Prostate gland (tissue), 2 donors: ENCODE data around the gene DOCK6. TPM values are rescaled to one million over a fixed set of nuclear protein-coding genes. Genes with fewer than 3 reads are reported as not detected.

Experiments used
- DNase-seq: peaks from one replicate; pipeline ENCODE4 v3.0.0-alpha.2; 2019; ENCODE audit warnings: low spot score
- H3K27ac ChIP-seq, 2 donors: fragments of 200-600 bp; sonication (generic); 2 replicates each; pipeline ENCODE4 v1.5.1; 2017 to 2019
- H3K27me3 ChIP-seq: fragments of 200-600 bp; sonication (generic); replicated peaks from 2 replicates; pipeline ENCODE4 v1.5.1; 2019; ENCODE audit not compliant: insufficient read depth
- H3K36me3 ChIP-seq, 2 donors: fragments of 200-600 bp; sonication (generic); 1 replicate in 1 of 2; 2 replicates in 1 of 2; pipeline versions ENCODE4 v1.5.1 to v1.8.1; 2017 to 2019
- H3K4me1 ChIP-seq: fragments of 200-600 bp; sonication (generic); replicated peaks from 2 replicates; pipeline ENCODE4 v1.5.1; 2019
- H3K4me3 ChIP-seq, 2 donors: fragments of 200-600 bp; sonication (generic); 2 replicates each; pipeline ENCODE4 v1.5.1; 2017 to 2019
- H3K9me3 ChIP-seq: fragments of 200-600 bp; sonication (generic); 2 replicates; pipeline ENCODE4 v1.5.1; 2017
- CTCF ChIP-seq, 4 experiments: fragments of 200-600 bp in 2 of 4; fragments of 450-650 bp in 2 of 4; sonication (generic) in 2 of 4; IDR thresholded peaks; 1 replicate in 3 of 4; 2 replicates in 1 of 4; pipeline ENCODE4 v1.5.1; 2016 to 2019; ENCODE audit warnings: antibody characterized with exemption in 4 of 4, mild to moderate bottlenecking in 2 of 4, moderate library complexity in 2 of 4
- POLR2A ChIP-seq: fragments of 450-650 bp; IDR thresholded peaks from one replicate; pipeline ENCODE4 v1.6.1; 2016; ENCODE audit warnings: antibody characterized with exemption, mild to moderate bottlenecking
- POLR2AphosphoS5 ChIP-seq: sonication (generic); formaldehyde crosslinking; IDR thresholded peaks from one replicate; pipeline ENCODE4 v1.6.1; 2017; ENCODE audit warnings: antibody characterized with exemption
- WGBS: methylation state at CpG from one replicate; pipeline ENCODE4 v1.1.5; 2018; 5-methylcytosine and 5-hydroxymethylcytosine counted together
- intact Hi-C: fragments of 100-400 bp; cut with DNase I; formaldehyde crosslinking; loops from one replicate; pipeline ENCODE4 v1.14.2; 2022
- total RNA-seq, 2 donors: library from RNA; depleted of rRNA; stranded (reverse); fragments of >200 nt; gene quantifications; one replicate each; pipeline ENCODE4 v1.1.0, GENCODE V29; 2016

The DOCK6 gene
- total RNA-seq, 2 donors from 2014 or later, result 21.6 to 38.7 TPM

GRCh38 chr19:11154683-11155047 is 107.7 kb downstream of the DOCK6 start:
- intact Hi-C loops, result no loop called here
- TF ChIP-seq CTCF (IDR thresholded peaks at IDR 0.05) (no peak), POLR2A (no peak), POLR2AphosphoS5 (no peak)
- DNase-seq, result no peak
- Histone ChIP-seq H3K4me3 (no peak overlapping the region), H3K36me3 (no peaks in the 10 kb centered on the region), H3K27me3 (no peaks in the 10 kb centered on the region), H3K27ac (no peak overlapping the region), H3K9me3 (no peaks in the 10 kb centered on the region), H3K4me1 (peaks cover 9% of the 10 kb centered on the region)
- WGBS, result 40% methylated on average over 6 of the region's 6 CpGs

DNA sequence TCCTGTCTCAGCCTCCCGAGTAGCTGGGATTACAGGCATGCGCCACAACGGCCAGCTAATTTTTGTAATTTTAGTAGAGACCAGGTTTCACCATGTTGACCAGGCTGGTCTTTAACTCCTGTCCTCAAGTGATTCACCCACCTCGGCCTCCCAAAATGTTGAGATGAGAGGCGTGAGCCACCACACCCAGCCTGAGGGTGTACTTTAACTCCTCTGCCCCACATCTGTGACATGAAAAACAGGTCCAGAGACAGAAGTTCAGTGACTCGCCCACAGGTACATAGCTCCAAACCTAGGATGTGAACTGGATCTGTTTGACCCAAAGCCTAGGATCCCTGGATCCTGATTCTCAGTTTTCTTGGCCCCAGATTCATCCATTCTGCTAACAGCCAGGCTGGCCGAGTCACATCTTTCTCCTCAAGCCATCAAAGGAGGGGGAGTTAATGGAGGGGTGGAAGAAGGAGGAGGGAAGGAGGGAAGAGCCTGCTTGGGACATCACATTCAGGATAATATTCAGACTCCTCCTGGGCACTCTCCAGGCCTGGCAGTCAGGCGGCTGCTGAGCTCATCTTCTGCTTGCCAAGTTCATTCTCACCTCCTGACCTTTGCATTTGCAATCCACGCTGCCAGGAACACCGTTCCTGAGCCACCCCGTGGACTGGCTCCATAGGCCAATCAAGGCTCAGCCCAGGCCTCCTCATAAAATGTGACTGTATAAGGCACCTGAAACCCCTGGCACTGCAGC is 109.8 kb downstream of the DOCK6 start:
- TF ChIP-seq POLR2AphosphoS5, result peak; percentile 67
- TF ChIP-seq CTCF (IDR thresholded peaks at IDR 0.05), result no peak
- H3K36me3 ChIP-seq, result no peaks in the 10 kb centered on the region
- DNase-seq, result peak; percentile 46
- H3K4me3 ChIP-seq, result no peak overlapping the region
- H3K4me1 ChIP-seq, result peaks cover 5% of the 10 kb centered on the region
- H3K9me3 ChIP-seq, result no peaks in the 10 kb centered on the region
- intact Hi-C loops, result no loop called here
- H3K27me3 ChIP-seq, result no peaks in the 10 kb centered on the region
- peak overlapping the region; percentile 30 to 66 for H3K27ac ChIP-seq
- WGBS, result 54% methylated on average over 11 of the region's 11 CpGs

DNA sequence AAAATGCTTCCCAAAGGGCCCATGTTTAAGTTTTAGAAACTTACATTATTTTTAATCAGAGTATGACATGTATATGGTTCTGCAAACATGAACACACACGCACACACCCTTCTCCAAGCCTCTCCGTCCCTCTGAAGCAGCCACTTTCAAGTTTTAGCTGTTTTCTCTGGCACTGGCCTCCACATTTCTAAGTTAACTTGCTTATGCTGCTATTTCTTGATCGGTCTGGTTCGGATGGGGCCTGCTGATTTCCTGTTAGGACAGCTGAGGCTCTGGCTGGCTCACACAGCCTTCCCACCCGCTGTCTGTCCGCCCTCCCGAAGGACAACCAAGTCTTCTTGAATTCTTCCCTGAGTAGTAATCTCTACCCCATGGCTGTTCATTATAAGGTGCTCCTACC is 111.1 kb downstream of the DOCK6 start:
- H3K27me3 ChIP-seq, result no peaks in the 10 kb centered on the region
- 49% methylated on average over 7 of the region's 7 CpGs for WGBS
- intact Hi-C loops, result no loop called here
- TF ChIP-seq CTCF (IDR thresholded peaks at IDR 0.05) (no peak), POLR2AphosphoS5 (peak; percentile 49), POLR2A (no peak)
- H3K9me3 ChIP-seq, result no peaks in the 10 kb centered on the region
- H3K36me3 ChIP-seq, result no peaks in the 10 kb centered on the region
- peaks cover 5% of the 10 kb centered on the region for H3K4me1 ChIP-seq
- H3K27ac ChIP-seq, result peak overlapping the region; percentile 30 to 66
- no peak overlapping the region for H3K4me3 ChIP-seq
- DNase-seq, result no peak

Other genes with a start within 250 kb of the DOCK6 start
- 10 to 100 TPM; 17.4 to 41.5 TPM for gene LDLR, start 173.1 kb downstream of the DOCK6 start, total RNA-seq
- 1 to 10 TPM in 1 of 2 donors, under 1 TPM in 1; 0.73 to 5.0 TPM for gene SPC24, start 106.7 kb downstream of the DOCK6 start, total RNA-seq
- gene KANK2, start 65.0 kb downstream of the DOCK6 start, total RNA-seq, result 100 to 1,000 TPM; 150 to 370 TPM
- not detected for gene ANGPTL8, start 22.9 kb downstream of the DOCK6 start, total RNA-seq
- gene TSPAN16, start 33.6 kb upstream of the DOCK6 start, total RNA-seq, result 1 to 10 TPM in 1 of 2 donors, not detected in 1; 4.2 TPM
- 10 to 100 TPM; 33.9 to 81.2 TPM for gene RAB3D, start 77.1 kb upstream of the DOCK6 start, total RNA-seq
- 100 to 1,000 TPM; 219 to 541 TPM for gene TMEM205, start 83.7 kb upstream of the DOCK6 start, total RNA-seq
- gene CCDC159, start 84.0 kb upstream of the DOCK6 start, total RNA-seq, result 10 to 100 TPM; 51.5 to 52.4 TPM
- gene PLPPR2, start 92.9 kb upstream of the DOCK6 start, total RNA-seq, result 10 to 100 TPM; 33.9 to 86.1 TPM
- 1 to 10 TPM; 4.1 to 6.3 TPM for gene SWSAP1, start 112.1 kb upstream of the DOCK6 start, total RNA-seq
- 1 to 10 TPM; 6.8 to 8.1 TPM for gene EPOR, start 121.8 kb upstream of the DOCK6 start, total RNA-seq
- 1 to 10 TPM; 5.1 to 8.6 TPM for gene RGL3, start 156.8 kb upstream of the DOCK6 start, total RNA-seq
- 1 to 10 TPM; 1.3 to 2.7 TPM for gene ODAD3, start 172.6 kb upstream of the DOCK6 start, total RNA-seq
- gene PRKCSH, start 173.1 kb upstream of the DOCK6 start, total RNA-seq, result 100 to 1,000 TPM; 229 to 238 TPM
- 1 to 10 TPM in 1 of 2 donors, under 1 TPM in 1; 0.57 to 1.5 TPM for gene ELAVL3, start 218.5 kb upstream of the DOCK6 start, total RNA-seq
- gene ZNF653, start 243.3 kb upstream of the DOCK6 start, total RNA-seq, result 10 to 100 TPM; 11.2 to 25.8 TPM